Loucy (cell line): ENCODE results near the gene SELENOM.

Source experiments
- H2AFZ ChIP-seq: fragments of 200-600 bp; sonication (generic); 2 replicates; pipeline ENCODE4 v1.6.0; 2016; ENCODE audit warnings: antibody characterized with exemption, mild to moderate bottlenecking, low read length, moderate library complexity
- H3F3A ChIP-seq: fragments of 200-600 bp; 2 replicates; pipeline ENCODE4 v1.6.0; 2016; ENCODE audit warnings: antibody characterized with exemption, low read depth, mild to moderate bottlenecking
- H3K27me3 ChIP-seq: fragments of 200-600 bp; sonication (generic); 2 replicates; pipeline ENCODE4 v1.6.1; 2014; ENCODE audit warnings: low read length, mild to moderate bottlenecking; ENCODE audit not compliant: insufficient read depth, poor library complexity, severe bottlenecking
- H3K36me3 ChIP-seq: fragments of 200-600 bp; sonication (generic); 2 replicates; pipeline ENCODE4 v1.6.1; 2016; ENCODE audit warnings: low read length; ENCODE audit not compliant: insufficient read depth
- H3K4me1 ChIP-seq: fragments of 200-600 bp; sonication (generic); 2 replicates; pipeline ENCODE4 v1.5.1; 2014; ENCODE audit warnings: low read length, mild to moderate bottlenecking; ENCODE audit not compliant: insufficient read depth, poor library complexity, severe bottlenecking
- H3K4me2 ChIP-seq: fragments of 200-600 bp; sonication (generic); 2 replicates; pipeline ENCODE4 v1.6.0; 2014; ENCODE audit warnings: antibody characterized with exemption, low read length, low read depth, mild to moderate bottlenecking; ENCODE audit not compliant: poor library complexity, severe bottlenecking
- H3K4me3 ChIP-seq: fragments of 200-600 bp; sonication (generic); 2 replicates; pipeline ENCODE4 v1.5.1; 2014; ENCODE audit warnings: low read length, mild to moderate bottlenecking, mixed read lengths; ENCODE audit not compliant: poor library complexity, severe bottlenecking
- H3K79me2 ChIP-seq: fragments of 200-600 bp; sonication (generic); 2 replicates; pipeline ENCODE4 v1.6.1; 2014; ENCODE audit warnings: low read length; ENCODE audit not compliant: insufficient read depth
- H3K9ac ChIP-seq: fragments of 200-600 bp; sonication (generic); 2 replicates; pipeline ENCODE4 v1.6.0; 2014; ENCODE audit warnings: mild to moderate bottlenecking, low read depth, low read length, moderate library complexity; ENCODE audit not compliant: poor library complexity, severe bottlenecking
- H3K9me2 ChIP-seq: fragments of 200-600 bp; sonication (generic); replicated peaks from 2 replicates; pipeline ENCODE4 v1.6.1; 2016; ENCODE audit warnings: low read depth, low read length, mixed read lengths
- H3K9me3 ChIP-seq: fragments of 200-600 bp; sonication (generic); 2 replicates; pipeline ENCODE4 v1.6.1; 2014; ENCODE audit warnings: mild to moderate bottlenecking, antibody characterized with exemption, low read length, low read depth; ENCODE audit not compliant: insufficient read depth
- H4K20me1 ChIP-seq: fragments of 200-600 bp; sonication (generic); 2 replicates; pipeline ENCODE4 v1.6.0; 2014; ENCODE audit warnings: antibody characterized with exemption, low read length, mild to moderate bottlenecking; ENCODE audit not compliant: insufficient read depth, poor library complexity, severe bottlenecking
- CTCF ChIP-seq: fragments of 200-600 bp; sonication (generic); conservative IDR thresholded peaks from 2 replicates; pipeline ENCODE4 v1.5.1; 2014; ENCODE audit warnings: mild to moderate bottlenecking, antibody characterized with exemption, low read length
- EZH2phosphoT487 ChIP-seq: fragments of 200-600 bp; IDR thresholded peaks from 2 replicates; pipeline ENCODE4 v1.6.1; 2018; ENCODE audit warnings: antibody characterized with exemption, mild to moderate bottlenecking, moderate library complexity, borderline replicate concordance

Gene SELENOM

GRCh38 chr22:31122532-31123291, 15.3 kb upstream of the SELENOM start, which contains the start of gene INPP5J:
TSS of gene INPP5J (plus strand) at chr22:31122966. CDS start at chr22:31123015, 49 bp downstream.
- TF ChIP-seq CTCF = no peak
- Histone ChIP-seq H3K9me3 (no peaks in the 10 kb centered on the region), H2AFZ (no peak within 1 kb of the TSS), H3K36me3 (no peaks in the 10 kb centered on the region), H3K9ac (no peak within 1 kb of the TSS), H3K4me2 (no peak within 1 kb of the TSS), H3F3A (no peaks in the 10 kb centered on the region), H3K4me1 (no peaks in the 10 kb centered on the region), H3K9me2 (no peaks in the 10 kb centered on the region), H3K79me2 (no peaks in the 10 kb centered on the region), H3K4me3 (no peak within 1 kb of the TSS), H4K20me1 (no peaks in the 10 kb centered on the region), H3K27me3 (no peaks in the 10 kb centered on the region)

- no peak for TF ChIP-seq EZH2phosphoT487
- TF ChIP-seq CTCF = no peak
- Histone ChIP-seq H3K9me3 (no peaks in the 10 kb centered on the region), H3F3A (no peaks in the 10 kb centered on the region), H3K9me2 (no peaks in the 10 kb centered on the region), H3K9ac (no peak overlapping the region), H4K20me1 (no peaks in the 10 kb centered on the region), H3K4me1 (no peaks in the 10 kb centered on the region), H3K36me3 (no peaks in the 10 kb centered on the region), H3K4me2 (no peak overlapping the region), H3K79me2 (no peaks in the 10 kb centered on the region), H3K27me3 (no peaks in the 10 kb centered on the region), H2AFZ (no peak overlapping the region), H3K4me3 (no peak overlapping the region)
These were observed 14.8 kb upstream of the SELENOM start for GRCh38 chr22:31122196-31122531.

GRCh38 chr22:31121403-31121802, 14.0 kb upstream of the SELENOM start:
- H3F3A ChIP-seq = no peaks in the 10 kb centered on the region
- no peak overlapping the region for H3K4me2 ChIP-seq
- H3K9me3 ChIP-seq = no peaks in the 10 kb centered on the region
- no peak overlapping the region for H3K9ac ChIP-seq
- no peaks in the 10 kb centered on the region for H3K27me3 ChIP-seq
- no peaks in the 10 kb centered on the region for H4K20me1 ChIP-seq
- no peak for TF ChIP-seq CTCF
- TF ChIP-seq EZH2phosphoT487 = no peak
- H3K79me2 ChIP-seq = no peaks in the 10 kb centered on the region
- H3K4me3 ChIP-seq = no peak overlapping the region
- no peak overlapping the region for H2AFZ ChIP-seq
- no peaks in the 10 kb centered on the region for H3K9me2 ChIP-seq
- no peaks in the 10 kb centered on the region for H3K36me3 ChIP-seq
- no peaks in the 10 kb centered on the region for H3K4me1 ChIP-seq
